Fibroblast of skin of right biceps (primary cell): ENCODE results near the gene DCST2.

Experiments used
- DNase-seq: peaks from one replicate; pipeline ENCODE4 v3.0.0-alpha.2; 2013

Gene DCST2

DNA sequence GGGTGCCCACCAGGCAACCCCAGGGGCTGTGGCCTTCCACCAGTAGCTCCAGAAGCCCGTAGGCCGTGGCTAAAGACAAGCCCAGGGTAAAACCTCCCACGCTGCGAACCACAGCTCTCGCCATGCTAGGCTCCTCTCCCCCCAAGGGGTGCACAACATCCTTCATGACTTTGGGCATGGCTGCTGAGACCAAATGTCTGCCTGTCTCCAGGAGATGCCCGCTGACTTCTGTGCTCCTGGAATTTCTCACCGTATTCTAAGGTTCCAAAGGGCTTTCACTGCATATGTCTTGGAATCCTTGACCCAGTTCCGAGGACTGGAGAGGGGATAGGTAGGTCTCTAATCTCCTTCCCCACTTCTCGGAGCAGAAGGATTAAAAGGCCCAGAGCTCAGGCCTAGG is at the start of gene DCST2, which contains the start of gene DCST1:
TSS of gene DCST2 (minus strand) at position 258 of the 400 bp plus-strand sequence. CDS start at position 178, 80 bp downstream.
TSS of gene DCST1 (plus strand) at position 301 of the 400 bp plus-strand sequence. CDS start 213 bp downstream, outside the sequence.
- DNase-seq = no peak

DNA sequence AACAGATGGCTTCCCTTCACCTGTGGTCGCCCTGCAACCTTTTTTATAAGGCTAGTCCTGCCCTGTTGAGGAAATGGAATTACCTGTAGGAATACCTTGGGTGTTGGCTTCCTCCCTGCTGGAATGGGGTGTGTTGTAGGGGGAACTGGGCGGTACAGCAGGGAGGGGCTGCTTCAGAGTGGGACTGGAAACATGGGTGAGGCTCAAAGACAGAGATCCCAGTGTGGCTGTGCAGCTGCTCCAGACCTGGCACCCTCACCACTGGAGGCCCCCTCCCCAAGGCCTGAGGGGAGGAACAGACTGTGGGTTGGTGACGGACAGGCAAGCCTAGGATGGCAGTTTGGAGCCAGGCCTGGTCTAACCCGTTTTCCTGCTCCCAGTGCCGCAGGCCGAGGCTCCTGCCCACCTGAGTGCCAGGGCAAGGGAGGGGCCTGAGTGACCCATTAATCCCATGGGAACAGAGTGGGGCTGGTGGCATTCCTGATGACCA is 49.5 kb upstream of the DCST2 start:
- no peak for DNase-seq

DNA sequence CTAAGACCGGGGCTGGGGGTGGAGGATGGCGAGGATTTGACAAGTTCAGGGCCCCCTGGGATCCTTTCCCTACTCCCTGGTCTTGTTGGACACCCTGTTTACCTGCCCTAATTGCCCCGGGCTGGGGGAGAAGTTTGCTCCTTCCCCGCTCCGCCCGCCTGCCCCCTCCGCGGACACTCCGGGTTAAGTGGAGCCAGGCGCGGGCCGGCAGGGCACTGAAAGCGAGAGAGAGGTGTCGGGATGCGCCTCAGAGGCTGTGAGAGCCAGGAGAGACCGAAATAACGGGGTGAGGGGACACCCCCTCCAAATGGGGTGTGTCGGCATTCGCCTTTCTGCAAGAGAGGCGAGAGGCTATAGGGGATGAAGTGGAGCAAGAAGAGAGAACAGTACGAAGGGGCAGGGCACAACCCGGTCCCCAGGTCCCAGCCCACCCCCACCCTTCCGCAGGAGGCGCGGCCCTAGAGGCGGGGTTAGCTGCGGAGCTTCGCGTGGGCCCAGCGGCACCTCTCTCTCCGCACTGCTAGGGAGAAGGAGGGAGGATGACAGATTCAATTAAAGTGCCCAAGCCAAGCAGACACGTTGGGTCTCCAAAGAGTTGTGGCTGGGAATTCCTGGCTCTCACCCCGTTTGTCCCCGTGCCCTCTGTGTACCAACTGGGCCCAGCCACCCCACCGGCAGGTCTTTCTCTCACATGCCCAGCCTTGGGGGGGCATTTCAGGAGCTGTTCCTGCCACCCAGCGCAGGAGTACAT is 48.9 kb upstream of the DCST2 start:
- DNase-seq = no peak

DNA sequence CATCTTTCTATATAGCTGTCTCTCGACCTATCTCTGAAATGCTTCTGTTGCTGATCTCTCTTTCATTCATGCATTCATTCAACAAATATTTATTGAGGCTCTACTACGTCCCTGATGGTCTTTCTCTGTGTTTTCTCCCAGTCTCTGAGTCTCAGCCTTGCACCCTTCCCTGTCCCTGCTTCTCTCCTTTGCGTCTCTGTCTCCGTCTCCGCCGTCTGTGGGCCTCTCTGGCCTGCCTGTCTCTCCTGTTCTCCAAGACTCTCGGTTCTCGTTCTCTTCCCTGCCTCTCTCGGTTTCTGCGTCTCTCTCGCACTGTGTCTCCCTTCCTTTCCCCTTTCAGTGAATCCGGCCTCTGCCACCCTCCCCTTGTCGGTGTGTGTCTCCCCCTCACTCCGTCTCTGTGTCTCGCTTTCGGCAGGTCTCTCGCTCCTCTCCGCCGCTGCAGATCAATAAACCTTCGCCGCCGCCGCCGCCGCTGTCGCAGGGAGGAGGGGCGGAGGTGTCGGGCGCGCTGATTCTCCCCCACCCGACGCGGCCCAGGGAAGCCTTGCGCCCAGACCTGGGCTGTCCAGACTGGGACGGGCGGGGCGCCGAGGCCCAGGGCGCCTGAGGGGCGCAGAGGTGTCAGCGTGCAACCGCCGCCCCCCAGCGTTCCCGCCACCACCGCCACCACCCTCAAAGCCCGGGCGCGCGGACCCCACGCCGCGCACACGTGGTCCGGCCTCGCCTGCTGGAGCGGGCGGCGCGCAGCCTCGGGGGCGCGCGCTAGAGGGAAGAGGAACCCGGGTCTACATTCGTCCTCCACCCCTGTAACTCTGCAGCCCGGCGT is 48.1 kb upstream of the DCST2 start:
- DNase-seq = no peak

DNA sequence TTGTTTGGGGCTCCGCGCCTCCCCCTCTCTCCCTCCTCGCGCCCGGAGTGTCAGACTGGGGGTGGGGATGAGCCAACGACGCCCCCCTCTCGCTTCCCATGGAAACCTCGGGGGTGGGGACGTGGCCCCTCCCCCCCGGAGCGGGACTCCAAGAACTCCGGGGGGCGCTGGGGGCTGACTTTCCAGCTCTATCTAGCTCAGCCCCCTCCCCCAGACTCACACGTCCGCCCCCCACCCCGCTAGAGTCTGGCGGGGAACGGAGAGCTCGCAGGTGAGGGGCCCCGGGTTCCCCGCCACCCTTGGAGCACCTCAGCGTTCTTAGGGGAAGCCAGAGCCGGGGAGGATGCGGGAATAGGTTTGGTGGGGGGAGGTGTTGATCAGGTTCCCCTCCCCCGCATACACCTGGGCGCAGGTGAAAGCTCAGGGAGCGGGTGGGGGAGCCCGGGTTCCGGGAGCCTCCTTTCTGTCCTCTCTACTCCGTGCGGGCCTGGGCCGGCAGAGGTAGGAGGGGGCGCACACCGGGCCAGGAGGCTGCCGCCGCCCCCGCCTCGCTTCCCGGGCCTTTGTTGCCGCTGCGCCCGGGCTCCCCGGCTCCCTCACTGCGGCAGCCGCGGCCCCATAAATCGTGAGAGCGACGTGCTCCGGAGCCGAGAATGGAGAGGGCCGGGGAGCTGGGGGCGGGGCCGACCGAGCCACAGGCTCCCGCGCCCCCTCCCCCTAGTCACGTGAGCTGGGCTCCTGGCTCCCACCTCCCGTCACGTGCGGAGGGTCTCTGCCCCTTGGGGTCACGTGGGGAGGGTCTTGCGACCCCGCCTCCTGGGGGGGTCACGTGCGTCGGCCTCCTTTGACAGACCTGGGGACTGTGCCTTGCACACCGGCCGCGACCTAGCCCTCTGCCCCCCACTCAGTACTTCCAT is 47.0 kb upstream of the DCST2 start:
- no peak for DNase-seq

DNA sequence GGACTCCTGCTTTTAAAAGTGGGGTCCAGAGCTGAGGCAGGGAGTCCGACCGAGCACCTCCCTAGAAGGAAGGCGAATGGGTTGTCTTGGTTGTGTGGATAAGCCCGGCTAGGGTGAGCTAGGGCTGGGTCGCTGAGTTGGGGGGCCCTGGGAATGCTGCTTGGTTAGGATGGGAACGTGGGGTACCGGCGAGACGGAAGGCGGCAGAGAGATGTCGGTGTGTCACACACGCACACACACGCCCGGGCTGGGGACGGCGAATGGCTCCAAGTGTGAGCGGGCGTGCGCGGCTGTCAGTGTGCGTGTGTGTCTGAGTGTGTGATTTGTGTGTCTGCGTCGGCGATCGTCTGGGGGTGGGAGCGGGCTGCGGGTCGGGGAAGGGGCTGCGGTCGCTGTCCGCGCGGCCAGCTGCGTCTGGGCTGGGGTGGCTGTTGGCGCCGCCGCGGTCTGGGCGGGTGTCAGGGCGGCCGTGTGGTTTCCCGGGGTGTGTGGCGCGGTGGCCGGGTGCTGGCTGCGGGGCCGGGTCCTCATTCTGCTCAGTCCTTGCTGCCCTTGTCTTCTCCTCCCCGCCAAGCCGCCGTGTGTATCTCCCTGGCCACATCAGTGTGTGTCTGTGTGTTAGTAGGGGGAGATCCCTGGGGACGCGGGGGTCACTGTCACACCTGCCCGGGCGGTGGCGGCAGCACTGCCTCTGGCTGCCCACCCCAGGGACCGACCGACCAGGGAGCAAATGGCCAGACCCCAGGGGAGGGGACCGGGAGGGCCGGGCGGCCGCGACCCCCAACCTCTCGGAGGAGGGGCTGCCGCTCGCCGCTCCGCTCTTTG is 46.1 kb upstream of the DCST2 start:
- no peak for DNase-seq

- DNase-seq = no peak
Observed at GRCh38 chr1:155079210-155079486, 45.6 kb upstream of the DCST2 start.

- DNase-seq = peak; percentile 63
Observed at GRCh38 chr1:155078469-155079209, 45.1 kb upstream of the DCST2 start, which contains the start of gene EFNA3. Gene EFNA3, plus strand, starts transcription at chr1:155078837. Its CDS starts 105 bp downstream, at chr1:155078942.

GRCh38 chr1:155077758-155078445 is 44.3 kb upstream of the DCST2 start:
- DNase-seq = no peak

- no peak for DNase-seq
Observed at GRCh38 chr1:155077346-155077745, 43.8 kb upstream of the DCST2 start.

GRCh38 chr1:155076371-155076770 is 42.8 kb upstream of the DCST2 start:
- no peak for DNase-seq

GRCh38 chr1:155075535-155075934 is 42.0 kb upstream of the DCST2 start:
- no peak for DNase-seq

GRCh38 chr1:155073377-155074242 is 40.0 kb upstream of the DCST2 start:
- DNase-seq = no peak

- DNase-seq = no peak
Observed at GRCh38 chr1:155072531-155073289, 39.1 kb upstream of the DCST2 start.

GRCh38 chr1:155071701-155072100 is 38.1 kb upstream of the DCST2 start:
- no peak for DNase-seq

DNA sequence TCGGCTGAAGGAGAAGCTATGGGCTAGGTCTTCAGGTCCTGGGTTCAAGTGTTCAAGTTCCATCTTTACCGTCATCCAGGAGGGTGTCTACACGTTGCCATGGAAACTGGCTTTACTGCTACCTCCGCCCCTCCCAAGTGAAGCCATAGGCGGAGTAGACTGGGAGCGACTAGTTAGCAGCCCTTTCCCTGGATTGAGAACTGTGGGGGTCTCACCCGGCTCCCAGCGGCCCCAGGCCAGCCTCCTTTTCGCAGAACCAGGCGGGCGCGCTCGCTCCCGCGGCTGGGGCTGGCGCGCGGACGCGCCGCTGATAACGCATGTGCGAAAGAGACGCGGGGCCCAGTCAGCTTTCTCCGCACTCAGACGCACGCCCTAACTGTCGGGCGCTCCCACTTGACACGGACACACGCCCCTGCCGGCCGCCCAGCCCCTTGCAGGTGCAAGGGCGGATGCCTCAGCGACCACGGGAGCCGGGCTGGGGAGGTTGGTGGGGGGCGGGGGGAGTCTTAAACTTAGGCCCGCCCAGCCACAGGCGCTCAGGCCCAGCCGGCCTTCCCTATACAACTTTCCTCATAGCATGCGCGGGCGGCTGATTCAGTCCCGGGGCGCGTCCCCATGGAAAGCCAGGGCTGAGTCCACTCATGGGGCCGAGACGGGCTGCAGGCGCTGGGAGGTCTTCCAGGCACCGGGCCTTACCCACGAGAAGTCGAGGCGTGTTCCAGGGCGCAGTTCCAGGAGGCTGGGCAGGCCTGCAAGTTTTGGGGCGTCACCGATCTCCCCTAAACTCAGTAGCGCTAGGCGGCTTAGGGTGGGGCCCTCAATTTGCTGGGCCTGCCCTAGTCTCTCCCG is 37.4 kb upstream of the DCST2 start:
- peak; percentile 63 for DNase-seq

- DNase-seq = no peak
Observed at GRCh38 chr1:155070158-155070621, 36.6 kb upstream of the DCST2 start.
